Thyroid gland (tissue), 4 donors: ENCODE data around the gene CGB2.

Experiments
- POLR2A ChIP-seq, 2 donors: fragments of 450-650 bp; IDR thresholded peaks; one replicate each; pipeline ENCODE4 v1.6.1; 2017; ENCODE audit warnings: antibody characterized with exemption in 2 of 2, mild to moderate bottlenecking in 2 of 2, moderate library complexity in 1 of 2
- TF ChIP-seq, protein P1 (sequence below), 6 experiments: fragments of 200-600 bp in 3 of 6; fragments of 450-650 bp in 3 of 6; sonication (generic) in 3 of 6; IDR thresholded peaks; one replicate each; pipeline ENCODE4 v1.5.1; 2016 to 2019; ENCODE audit warnings: antibody characterized with exemption in 6 of 6, mild to moderate bottlenecking in 2 of 6, inconsistent platforms in 1 of 6, moderate library complexity in 1 of 6

DNA sequence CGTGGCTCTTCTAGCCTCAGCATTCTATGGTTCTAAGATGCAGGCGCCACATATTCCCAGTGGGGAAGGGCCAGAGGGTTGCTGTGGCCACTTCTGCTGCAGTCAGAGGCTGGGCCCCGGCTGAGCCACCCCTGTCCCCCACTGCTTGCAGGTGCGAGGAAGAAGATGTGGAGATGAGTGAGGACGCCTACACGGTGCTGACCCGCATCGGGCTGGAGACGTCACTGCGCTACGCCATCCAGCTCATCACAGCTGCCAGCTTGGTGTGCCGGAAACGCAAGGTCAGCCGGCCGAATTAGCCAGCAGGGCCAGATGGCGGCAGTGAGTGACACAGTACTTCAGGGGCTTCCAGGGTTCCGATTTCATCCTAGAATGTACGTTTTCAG is 16.8 kb upstream of the CGB2 start:
- TF ChIP-seq, protein P1, sequence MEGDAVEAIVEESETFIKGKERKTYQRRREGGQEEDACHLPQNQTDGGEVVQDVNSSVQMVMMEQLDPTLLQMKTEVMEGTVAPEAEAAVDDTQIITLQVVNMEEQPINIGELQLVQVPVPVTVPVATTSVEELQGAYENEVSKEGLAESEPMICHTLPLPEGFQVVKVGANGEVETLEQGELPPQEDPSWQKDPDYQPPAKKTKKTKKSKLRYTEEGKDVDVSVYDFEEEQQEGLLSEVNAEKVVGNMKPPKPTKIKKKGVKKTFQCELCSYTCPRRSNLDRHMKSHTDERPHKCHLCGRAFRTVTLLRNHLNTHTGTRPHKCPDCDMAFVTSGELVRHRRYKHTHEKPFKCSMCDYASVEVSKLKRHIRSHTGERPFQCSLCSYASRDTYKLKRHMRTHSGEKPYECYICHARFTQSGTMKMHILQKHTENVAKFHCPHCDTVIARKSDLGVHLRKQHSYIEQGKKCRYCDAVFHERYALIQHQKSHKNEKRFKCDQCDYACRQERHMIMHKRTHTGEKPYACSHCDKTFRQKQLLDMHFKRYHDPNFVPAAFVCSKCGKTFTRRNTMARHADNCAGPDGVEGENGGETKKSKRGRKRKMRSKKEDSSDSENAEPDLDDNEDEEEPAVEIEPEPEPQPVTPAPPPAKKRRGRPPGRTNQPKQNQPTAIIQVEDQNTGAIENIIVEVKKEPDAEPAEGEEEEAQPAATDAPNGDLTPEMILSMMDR (IDR thresholded peaks at IDR 0.05), result no peak
- no peak for TF ChIP-seq POLR2A (IDR thresholded peaks at IDR 0.05)
